HG03442 (cell line): Measurements from ENCODE around the gene PYGB.

Source experiments
- ATAC-seq: cut with Tn5 transposase; IDR thresholded peaks from one replicate; pipeline ENCODE4 v1.9.1; 2021; ENCODE audit warnings: mild to moderate bottlenecking, moderate library complexity; ENCODE audit not compliant: unreplicated experiment

Gene PYGB

DNA sequence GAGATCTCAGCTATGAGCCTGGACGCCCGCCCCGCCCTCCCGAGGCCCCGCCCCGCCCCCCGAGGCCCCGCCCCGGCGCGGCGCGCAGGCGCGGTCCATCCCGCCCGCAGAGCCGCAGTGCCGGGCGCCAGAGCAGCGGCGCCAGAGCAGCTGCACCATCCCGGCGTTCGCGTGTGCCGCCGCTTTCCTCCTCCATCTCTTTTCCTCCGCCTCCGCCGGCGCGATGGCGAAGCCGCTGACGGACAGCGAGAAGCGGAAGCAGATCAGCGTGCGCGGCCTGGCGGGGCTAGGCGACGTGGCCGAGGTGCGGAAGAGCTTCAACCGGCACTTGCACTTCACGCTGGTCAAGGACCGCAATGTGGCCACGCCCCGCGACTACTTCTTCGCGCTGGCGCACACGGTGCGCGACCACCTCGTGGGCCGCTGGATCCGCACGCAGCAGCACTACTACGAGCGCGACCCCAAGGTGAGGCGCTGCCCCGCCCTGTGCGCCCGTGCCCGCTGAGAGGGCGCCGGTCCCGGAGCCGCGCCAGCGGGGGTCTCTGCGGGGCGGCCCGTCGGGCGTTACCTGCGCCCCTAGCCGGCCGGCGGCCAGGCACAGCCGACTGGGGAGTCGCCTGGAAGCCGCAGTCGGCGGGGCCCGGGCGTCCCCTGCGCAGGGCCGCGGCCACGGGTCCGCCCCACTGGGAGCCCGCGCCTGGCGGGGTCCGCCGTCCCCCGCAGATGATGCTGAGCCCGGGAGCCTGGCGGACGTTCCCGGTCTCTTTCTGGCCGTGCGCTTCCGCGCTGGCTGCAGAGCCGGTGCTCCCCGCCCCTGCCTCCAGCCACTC lies at the start of gene PYGB:
Gene PYGB (plus strand): TSS at position 130 of the 830 bp plus-strand sequence. CDS start 94 bp downstream, at position 224.
- ATAC-seq, result peak; percentile 56

DNA sequence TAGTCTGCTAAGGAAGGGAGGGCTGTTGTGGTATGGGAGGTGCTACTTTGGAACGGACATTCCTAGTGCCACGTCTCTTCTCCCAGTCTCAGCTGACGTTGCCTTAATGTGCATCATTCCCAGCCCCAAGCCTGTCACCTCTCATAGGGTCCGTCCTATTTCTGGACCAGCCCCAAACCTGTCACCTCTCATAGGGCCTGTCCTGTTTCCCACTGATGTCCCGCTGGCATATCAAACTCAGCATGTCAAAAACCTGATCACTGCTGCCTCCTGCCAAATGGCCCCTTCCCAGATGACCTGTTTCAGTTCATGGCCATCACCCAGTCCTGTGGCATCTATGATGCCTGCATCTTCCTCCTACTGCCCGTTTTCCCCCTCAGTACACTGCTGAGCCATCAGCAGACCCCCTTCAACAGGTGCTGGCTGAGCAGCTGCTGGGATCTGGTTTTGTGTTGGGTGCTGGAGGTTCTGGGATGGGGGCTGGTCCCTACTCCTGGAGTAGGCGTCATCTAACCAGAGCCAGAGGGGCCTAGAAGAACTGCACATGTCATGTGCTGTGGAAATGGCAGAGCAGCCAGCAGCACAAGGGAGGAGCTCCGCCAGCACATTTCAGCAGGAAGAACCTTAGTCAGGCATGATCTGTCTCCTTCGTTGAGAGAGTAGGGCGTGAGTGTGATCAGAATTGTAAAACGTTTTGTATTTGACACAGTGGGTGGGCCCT lies 49.1 kb upstream of the PYGB start:
- ATAC-seq, result no peak

DNA sequence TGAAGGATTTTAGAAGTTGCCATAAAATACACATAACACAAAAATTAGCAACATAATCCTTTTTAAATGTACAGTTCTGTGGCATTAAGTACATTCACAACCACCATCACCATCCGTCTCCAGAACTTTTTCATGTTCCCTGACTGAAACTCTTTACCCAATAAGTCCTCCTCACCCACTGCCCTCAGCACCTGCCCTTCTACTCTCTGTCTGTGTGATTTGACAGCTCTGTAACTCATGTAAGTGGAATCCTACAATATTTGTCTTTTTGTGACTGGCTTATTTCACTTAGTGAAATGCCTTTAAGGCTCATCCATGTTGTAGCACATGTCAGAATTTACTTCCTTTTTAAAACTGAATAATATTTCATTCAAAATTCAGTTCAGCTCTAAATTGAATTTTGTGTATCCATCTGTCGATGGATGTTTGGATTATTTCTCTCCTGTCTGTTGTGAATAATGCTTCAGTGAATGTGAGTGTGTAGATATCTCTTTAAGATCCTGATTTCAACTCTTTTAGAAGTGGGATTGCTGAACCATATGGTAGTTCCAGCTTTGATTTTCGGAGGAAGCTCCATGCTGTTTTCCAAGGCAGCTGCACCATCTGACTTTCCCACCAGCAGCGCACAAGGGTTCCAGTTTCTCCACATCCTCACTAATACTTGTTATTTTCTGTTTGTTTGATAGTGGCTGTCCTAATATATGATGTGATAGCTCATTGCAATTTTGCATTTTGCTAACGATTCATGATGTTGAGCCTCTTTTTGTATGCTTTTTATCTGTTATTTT lies 48.2 kb upstream of the PYGB start:
- ATAC-seq, result no peak

DNA sequence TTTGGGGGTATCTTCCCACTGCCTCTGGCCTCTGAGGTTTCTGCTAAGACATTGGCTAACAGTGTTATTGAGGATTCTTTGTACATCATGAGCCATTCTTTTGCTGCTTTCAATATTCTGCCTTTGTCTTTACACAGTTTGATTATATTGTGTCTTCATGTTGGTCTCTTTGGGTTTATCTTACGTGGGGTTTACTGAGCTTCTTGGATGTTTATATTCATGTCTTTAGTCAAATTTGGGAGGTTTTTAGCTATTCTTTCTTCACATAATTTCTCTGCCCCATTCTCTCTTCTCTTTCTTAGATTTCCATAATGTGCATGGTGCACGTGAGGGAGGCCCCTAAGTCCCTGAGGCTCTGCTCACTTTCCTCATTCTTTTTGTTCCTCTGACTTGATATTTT lies 44.8 kb upstream of the PYGB start:
- ATAC-seq, result no peak

DNA sequence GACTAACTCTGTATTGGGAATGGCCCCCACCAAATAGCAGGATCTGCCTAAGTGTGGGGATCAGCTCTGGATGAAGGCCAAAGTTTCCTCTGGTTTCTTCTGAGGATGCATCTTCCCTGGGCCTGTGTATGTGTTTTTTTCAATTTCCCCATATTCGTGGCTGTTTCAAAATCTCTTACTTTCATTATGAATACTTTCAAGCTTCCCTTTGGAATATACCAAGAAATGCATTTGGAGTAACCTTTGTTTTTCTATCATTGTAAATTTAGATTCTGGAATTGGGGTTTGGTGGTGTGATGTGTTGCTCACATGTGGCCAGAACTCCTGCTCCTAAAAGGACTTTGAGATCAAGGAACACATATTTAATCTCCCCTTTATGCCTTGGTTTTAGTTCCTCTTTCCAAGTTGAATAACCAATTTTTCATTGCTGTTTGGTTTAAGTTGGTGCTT lies 44.0 kb upstream of the PYGB start:
- ATAC-seq, result no peak

DNA sequence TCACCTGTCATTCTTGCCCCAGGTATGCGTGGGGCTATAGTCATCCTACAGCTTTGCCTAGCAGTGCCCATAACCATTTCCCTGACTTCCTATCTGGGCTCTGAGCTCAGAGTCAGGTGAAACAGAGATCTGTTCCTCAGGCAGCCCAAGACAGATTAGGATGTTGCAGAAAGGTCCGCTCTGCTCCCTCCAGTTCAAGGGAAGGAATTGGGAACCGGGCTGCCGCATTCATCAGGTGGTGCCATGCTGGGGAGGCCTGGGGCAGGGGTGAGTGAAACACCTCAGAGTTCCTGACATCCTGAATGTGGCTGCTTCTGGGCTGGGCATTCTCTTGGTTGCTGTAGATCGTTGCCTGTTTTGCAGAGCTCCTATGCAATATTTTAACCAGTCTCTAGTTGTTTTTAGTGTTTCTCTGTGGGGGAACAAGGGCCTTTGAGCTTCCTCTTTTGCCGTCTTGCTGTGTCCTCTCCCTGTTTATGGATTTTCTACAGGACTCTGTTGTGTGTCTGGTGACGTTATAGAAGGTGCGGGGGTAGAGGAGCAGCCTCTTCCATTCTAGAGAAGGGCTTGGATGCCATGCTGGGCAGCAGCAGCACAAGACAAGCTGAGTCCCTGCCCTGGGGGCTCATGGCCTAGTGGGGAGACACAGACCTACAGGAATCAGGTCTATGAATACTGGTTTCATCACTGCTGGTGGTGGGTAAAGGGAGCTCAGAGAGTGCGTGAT lies 43.2 kb upstream of the PYGB start:
- ATAC-seq, result no peak

DNA sequence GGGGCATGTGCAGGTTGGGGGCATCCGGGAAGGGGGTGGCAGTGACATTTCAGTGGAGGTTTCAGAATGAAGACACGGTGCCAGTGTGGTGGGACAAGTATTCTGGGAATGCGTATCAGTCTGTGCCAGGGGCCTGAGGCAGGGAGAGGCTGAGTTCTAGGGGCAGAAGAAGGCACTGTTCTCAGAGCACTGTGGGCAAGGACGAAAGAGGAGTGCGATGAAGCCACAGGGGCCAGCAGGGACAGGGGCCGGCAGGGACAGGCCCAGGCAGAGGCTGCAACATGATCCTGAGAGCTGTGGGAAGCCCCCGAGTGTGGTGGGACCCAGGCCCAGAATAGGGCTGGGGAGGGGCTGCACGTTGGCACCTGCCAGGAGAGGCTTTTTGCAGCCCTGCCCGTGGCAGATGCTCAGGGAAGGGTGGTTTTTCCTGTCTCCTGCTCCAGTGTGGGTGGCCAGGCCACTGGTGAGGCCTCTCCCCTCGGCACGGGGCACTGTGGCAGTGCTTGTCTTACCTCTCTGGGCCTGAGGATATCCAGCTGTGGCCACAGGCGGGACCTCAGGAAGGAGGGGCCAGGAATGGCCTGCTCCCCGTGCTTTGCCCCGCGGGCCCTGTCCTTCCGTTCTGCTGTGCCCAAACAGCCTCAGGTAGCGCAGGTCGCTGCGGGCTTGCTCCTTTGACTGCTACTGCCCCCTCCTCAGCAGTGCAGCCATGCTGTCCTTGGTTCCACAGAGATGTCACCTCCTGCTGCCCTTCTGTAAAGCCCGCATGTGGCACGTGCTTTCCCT lies 42.4 kb upstream of the PYGB start:
- ATAC-seq, result no peak

DNA sequence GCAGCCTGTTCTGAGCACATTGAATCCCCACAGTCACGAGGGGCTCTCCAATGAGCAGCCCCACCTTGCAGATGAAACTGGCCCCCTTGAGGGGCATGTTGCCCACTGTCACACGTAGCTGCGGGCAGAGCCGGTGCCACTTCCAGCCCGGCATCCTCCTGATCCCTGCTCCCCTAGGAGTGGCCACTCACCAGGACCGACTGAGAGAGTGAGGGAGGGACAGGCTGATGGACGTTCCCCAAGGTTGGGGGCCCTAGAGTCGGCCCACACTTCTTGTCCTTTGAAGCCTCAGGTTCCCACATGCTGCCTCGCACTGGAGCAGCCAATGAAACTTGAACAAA lies 41.9 kb upstream of the PYGB start:
- no peak for ATAC-seq

DNA sequence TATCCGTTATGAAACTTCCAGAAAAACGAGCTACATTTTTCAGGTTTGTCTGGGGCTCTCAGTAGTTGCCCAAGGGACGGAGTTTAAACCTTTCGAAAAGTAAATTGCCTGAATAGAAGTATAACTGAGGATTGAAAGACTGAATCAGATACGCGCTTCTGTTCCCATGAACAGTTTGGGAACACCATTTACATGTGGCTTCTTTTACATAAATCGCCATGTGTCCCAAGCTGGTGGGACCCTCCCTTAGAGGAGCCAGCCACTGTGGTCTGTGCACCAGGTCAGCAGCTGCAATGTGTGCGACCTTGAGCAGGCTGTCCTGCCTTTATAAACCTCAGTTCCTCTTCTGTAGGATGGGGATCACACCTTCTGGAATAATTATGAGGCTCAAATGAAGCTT lies 41.3 kb upstream of the PYGB start:
- no peak for ATAC-seq

DNA sequence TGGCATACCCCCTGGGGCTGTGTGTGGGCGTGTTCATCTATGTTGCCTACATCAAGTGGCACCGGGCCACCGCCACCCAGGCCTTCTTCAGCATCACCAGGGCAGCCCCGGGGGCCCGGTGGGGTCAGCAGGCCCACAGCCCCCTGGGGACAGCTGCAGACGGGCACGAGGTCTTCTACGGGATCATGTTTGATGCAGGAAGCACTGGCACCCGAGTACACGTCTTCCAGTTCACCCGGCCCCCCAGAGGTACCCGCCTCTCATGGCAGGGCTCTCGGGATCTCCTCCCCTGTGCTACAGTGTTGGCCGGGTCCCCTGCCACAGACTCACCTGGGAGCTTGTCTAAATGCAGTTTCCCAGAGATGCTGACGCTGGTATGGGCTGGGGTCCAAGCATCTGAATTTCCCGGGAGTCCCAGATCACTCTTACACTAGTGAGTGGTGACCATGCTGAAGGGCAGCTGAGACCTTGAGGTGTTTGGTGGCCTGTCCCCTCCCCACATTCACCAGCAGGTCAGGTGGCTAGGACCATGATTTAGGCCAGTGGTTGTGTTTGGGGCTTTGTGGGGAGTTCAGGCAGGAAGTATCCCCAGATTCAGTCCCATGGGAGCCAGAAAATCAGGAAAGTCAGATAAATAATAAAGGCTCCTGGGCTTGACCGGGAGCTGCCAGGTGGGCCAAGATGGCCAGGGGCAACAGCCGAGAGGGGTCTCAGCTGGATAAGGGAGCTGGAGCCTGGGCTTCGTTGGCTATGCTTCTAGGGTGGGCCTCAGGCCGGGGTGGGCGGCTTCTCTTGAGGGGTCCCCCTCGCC lies 40.5 kb upstream of the PYGB start:
- ATAC-seq, result no peak

DNA sequence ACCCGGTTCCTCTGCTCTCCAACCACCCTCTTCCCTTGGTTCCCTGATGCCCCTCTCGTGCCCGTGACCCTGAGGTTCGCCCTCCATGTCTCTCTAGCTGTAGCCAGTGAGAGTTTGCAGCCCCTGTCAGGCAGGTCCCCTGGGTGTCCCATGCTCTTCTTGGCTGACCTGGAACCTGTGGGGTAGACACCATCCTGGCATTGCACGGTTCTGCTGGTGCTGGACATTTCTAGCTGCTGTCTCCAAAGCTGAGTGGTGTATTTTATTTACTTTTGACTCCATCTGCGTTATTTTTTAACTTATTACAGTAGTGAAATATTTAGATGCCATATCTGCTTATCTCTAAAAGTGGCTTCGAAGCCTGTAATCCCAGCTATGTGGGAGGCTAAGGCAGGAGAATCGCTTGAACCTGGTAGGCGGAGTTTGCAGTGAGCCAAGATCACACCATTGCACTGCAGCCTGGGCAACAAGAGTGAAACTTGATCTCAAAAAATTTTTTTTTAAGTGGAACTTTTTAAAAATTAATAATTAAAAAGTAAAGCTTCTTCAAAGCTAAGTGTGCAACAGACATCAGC lies 39.8 kb upstream of the PYGB start:
- ATAC-seq, result no peak

DNA sequence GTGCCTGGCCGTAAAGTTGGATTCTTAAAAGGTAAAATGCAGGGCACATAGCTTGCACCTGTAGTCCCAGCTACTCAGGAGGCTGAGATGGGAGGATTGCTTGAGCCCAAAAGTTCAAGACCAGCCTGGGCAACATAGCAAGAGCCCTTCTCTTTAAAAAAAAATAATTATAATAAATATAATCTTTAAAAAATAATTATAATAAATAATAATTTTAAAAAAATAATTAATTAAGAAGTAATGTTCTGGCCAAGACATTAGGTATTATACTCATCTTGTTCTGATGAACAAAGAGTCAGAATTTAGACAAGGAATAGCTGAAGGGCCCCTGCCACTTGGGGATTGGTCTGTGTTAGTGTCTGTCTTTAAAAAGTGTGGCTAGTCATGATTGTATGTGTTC lies 38.5 kb upstream of the PYGB start:
- no peak for ATAC-seq

DNA sequence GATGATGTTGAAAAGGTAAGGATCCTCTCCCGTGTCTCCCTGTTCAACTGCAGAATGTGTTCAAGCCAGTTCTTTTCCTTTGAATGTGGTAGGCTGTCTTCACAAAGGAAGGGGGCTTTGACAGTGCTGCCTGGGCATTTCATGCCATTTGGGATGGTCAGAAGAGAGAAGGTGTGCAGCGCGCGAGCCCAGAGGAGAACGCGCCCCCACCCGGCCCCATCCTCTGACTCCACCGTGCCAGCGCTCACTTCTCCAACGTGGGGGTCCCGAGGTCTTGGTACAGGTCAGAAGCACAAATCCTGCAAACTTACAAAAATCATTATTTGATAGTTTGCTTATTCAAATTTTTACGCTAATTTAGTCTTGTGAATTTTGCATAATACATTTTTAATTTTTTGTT lies 38.0 kb upstream of the PYGB start:
- ATAC-seq, result no peak

DNA sequence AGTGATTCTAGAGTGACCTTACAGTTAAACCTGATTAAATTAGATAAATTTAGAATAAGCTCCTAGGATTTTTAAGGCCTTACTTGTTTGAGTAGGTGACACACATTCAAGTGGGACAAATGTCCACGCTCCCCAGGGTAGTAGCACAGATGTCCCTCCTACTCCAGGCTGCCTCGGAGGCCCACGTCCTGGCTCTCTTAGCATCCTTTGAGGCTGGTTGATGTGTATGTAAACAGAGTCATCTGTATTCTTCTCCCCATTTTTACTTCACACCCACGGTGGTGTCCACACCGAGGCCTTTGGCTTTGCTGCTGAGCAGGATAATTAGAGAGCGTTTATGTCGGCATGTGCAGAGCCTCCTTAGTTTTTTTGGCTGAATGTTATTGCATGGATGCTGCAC lies 36.6 kb upstream of the PYGB start:
- ATAC-seq, result no peak

DNA sequence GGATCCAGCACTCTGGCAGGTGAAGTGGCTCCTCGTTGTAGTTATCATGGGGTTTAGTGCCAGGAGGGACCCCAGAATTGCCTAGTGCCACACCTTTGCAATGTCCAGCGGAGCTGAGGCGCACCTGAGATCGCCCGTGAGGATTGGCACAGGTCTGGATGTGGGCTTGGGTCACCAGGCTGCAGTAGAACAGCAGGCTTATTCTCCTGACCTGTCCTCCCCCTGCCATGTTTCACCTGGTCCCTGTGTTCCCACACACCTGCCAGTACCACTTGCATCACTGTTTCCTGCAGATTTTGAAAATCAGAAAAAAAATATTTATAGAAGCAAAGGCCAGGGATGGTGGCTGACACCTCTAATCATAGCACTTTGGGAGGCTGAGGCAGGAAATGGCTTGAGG lies 35.6 kb upstream of the PYGB start:
- ATAC-seq, result no peak

DNA sequence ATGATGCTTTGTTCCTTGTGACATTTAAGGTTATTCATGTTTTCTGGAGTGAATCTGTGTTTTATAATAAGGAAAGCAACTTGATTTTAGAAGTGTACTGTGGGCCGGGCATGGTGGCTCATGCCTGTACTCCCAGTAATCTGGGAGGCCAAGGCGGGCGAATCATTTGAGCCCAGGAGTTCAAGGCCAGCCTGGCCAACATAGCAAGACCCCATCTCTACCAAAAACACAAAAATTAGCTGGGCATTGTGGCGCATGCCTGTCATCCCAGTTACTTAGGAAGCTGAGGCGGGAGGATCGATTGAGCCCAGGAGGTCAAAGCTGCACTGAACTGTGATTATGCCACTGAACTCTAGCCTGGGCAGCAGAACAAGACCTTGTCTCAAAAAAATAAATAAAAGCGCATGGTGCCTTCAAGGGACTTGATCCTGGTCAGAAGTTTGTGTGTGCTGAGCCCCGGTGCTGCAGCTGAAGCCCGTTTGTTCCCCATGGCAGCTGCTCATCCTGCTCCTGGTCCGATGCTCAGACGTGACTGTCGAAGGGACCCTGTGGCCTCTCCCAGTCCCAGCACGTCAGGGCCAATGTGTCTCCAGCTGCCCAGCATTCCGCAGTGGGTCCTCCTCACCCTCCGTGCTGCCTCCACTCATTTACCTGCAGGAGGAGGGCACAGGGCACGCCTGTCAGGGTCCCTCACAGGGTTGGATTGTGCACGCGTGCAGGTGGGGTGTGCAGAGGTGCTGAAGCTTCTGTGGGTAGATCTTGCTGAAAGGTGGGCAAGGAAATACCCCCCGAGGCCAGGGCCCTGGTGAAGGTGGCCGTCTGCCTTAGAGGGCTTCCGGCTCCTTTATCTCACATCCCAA lies 34.1 kb upstream of the PYGB start:
- ATAC-seq, result no peak

DNA sequence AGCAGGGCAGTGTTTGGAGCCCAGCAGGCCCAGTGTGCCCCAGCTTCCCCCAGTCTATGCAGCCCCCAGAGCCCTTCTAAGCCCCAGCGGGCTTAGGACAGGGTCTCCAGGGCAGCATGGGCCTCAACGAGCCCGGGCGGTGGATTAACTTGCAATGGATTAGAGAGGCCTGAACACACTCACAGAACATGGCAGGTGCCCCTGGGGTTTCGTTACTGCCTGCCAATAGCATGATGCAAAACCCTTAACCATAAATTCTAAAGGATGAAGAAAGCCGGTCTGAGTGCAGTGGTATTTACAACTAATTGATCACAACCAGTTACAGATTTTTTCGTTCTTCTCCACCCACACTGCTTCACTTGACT lies 33.5 kb upstream of the PYGB start:
- no peak for ATAC-seq

DNA sequence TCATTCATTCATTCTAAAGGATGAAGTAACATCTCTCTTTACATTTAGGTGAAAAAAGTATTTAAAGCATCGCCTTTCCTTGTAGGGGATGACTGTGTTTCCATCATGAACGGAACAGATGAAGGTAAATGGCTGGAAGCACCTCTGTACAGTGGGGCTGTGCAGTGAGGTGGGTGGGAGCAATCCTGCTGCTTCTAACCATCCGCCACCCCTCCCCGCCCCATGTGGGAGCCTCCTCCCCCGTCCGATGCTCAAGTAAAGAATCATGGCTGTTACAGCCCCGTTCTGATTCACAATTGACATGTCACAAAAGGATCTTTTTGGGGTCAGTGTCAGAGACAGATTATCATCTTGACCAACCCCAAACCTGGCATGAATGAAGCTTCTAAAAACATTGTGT lies 33.1 kb upstream of the PYGB start:
- ATAC-seq, result no peak
